GM08714 (cell line): Measurements from ENCODE around the gene CARD9.

Experiments used
- H3K4me3 ChIP-seq: fragments of 200-500 bp; sonication (Bioruptor generic); 2 replicates; pipeline ENCODE4 v1.5.1; 2014; ENCODE audit warnings: mild to moderate bottlenecking, low read length, inconsistent platforms
- ZNF274 ChIP-seq: IDR thresholded peaks from 2 replicates; pipeline ENCODE4 v1.6.1; 2012; ENCODE audit warnings: mild to moderate bottlenecking, low read depth, low read length

Gene CARD9

DNA sequence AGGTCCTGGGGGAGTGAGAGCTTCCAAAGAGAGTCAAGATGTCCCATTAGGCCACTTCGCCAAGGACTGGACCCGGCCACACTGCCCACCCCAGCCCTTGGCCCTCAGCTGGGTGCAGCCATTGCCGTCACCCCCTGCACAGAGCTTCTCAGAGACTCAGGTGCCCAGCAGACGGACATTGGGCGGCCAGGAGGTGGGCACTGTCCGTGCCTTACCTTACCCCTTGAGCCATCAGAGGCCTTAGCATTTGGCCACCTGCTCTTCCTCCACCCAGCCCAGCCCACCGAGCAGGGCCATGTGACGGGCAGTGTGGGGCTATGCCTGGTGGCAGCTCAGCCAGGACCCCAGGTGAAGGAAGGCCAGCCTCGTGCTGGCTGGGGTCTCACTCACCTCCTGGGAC lies 6.6 kb downstream of the CARD9 start:
- H3K4me3 ChIP-seq, result no peak overlapping the region
- TF ChIP-seq ZNF274, result no peak

- no peak for TF ChIP-seq ZNF274
- H3K4me3 ChIP-seq, result no peak overlapping the region
Observed at GRCh38 chr9:136365775-136366222, 7.7 kb downstream of the CARD9 start.

GRCh38 chr9:136364942-136365774 lies 8.3 kb downstream of the CARD9 start:
- TF ChIP-seq ZNF274, result no peak
- no peak overlapping the region for H3K4me3 ChIP-seq

- no peak overlapping the region for H3K4me3 ChIP-seq
- TF ChIP-seq ZNF274, result no peak
Observed at GRCh38 chr9:136363949-136364748, 9.3 kb downstream of the CARD9 start.

DNA sequence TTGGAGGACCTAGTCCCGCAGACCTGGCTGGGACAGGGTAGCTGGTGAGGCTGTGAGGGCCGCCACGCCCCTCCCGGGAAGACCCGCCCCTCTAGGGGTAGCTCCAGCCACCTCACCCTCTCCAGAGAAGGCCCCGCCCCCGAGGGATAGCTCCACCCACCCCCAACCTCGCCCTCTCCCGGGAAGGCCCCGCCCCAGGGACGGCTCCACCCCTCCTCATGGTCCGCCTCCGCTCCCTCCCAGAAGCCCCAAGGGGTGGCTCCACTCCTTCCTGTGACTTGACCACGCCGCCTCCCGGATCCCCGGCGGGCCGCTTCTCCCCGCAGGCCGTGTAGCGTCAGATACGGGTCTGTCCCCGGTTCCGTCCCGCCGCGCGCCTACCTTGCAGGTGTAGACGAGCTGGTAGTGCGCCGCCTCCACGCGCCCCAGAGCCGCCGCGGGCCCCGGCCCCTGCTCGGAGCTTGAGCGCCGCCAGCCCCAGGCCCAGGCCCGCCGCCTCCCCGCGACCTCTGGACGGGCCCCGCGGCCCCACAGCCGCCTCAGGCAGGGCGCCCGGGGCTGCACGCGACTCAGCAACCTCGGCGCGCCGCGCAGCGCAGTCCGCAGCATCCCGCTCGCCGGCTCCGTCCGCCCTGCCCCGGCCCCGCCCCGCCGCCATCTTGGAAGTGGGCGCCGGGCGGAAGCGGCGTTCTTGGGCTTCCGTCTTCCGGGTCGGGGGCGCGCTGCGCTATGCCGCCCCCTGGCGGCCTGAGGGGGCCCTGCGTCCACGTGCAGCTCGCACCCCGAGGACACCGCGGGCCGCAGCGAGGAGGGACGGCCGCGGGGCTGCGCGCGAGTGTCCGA lies 10.1 kb downstream of the CARD9 start, which contains the start of gene DNLZ:
DNLZ (minus strand) TSS at position 639 of the 843 bp plus-strand sequence; CDS start at position 609, 30 bp downstream.
- peak within 1 kb of the TSS; percentile 88 for H3K4me3 ChIP-seq
- no peak for TF ChIP-seq ZNF274

DNA sequence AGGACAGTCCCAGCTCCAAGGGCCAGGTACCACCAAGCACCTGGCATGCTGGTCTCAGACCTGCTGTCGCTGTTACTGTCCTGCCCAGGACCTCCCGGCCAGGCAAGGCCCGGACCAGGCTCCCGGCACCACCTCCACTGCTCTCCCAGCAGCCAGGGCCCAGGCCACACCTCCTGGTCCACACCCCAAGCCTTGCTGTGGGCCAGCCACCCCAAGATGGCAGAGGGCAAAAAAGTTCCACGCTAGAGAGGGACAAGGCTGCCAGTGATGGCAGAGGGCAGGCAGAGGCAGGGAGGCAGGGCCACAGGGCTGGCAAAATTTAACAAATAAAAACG lies 11.1 kb downstream of the CARD9 start:
- no peak overlapping the region for H3K4me3 ChIP-seq
- no peak for TF ChIP-seq ZNF274

GRCh38 chr9:136361754-136362449 lies 11.6 kb downstream of the CARD9 start:
- no peak overlapping the region for H3K4me3 ChIP-seq
- no peak for TF ChIP-seq ZNF274

DNA sequence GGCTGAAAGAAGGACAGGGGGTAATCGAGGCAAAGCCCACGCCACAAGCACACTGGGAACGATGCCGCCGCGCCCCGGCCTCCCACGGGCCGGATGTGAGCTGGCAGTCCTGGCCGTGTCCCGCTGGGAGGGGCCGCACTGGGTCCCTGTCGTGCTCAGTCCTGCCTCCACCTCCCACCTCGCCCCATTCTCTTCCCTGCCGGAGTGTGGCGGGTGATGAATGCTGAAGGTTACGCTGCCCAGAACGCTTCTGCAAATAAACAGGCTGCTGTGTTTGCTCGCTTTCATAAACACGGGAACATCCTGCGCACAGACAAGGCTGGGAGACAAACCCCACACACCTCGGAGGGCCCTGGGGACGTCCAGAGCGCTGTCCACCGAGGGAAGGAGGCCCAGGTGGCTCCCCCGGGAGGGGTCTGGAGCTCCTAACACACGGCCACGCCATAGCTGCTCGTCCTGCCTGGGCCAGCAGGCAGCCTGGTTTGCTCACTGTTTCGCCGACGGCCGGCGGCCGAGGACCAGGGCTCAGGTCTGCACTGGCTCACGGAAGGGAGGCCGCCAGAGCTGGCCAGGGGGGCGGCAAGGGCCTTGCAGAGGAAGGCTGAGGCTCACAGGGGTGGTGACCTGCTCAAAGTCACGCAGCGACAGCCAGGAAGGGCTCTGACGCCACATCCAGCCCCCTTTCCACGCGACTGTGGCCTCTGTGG lies 12.3 kb downstream of the CARD9 start:
- TF ChIP-seq ZNF274, result no peak
- no peak overlapping the region for H3K4me3 ChIP-seq

GRCh38 chr9:136359774-136360718 lies 13.4 kb downstream of the CARD9 start:
- no peak for TF ChIP-seq ZNF274
- H3K4me3 ChIP-seq, result no peak overlapping the region

DNA sequence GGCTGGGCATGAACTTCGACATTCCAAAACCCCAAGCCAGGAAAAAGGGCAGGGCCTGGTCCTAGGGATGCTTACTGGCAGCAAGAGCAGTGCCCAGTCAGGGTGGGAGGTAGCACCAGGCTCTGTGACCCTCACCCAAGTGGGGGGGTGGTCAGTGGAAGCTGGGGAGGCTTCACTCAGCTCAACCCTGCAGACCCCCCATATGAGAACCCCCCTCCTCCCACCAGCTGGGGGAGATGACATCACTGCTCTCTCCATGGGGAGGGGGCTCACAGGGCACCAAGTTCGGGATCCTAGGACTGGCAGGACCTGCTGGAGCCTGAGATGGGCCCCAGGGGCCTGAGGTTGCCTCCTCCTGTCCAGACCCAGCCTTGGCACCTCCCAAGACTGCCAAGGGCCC lies 14.6 kb downstream of the CARD9 start:
- H3K4me3 ChIP-seq, result no peak overlapping the region

DNA sequence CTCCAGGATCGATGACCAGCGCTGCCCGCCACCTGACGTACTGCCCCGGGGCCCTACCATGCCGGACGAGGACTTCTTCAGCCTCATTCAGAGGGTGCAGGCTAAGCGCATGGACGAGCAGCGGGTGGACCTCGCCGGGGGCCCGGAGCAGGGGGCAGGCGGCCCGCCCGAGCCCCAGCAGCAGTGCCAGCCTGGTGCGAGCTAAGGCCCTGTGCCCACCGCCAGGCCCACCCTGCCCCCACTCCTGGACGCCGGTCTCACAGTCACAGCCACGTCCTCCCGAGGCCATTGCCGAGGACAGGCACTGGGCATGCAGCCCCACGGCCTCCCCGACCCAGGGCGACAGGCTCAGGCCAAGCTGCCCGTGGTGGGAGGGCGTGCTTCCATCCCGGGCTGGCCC lies 15.5 kb downstream of the CARD9 start:
- no peak for TF ChIP-seq ZNF274
- H3K4me3 ChIP-seq, result no peak overlapping the region

More for the DNA sequence above, 14.6 kb downstream of the CARD9 start:
- no peak for TF ChIP-seq ZNF274

GRCh38 chr9:136357202-136357725 lies 16.2 kb downstream of the CARD9 start:
- H3K4me3 ChIP-seq, result no peak overlapping the region

More at GRCh38 chr9:136357202-136357725, 16.2 kb downstream of the CARD9 start:
- TF ChIP-seq ZNF274, result no peak
